Renal pelvis (tissue), 4 donors: ENCODE data around the gene HLF. TPM values are rescaled to one million over a fixed set of nuclear protein-coding genes. Genes with fewer than 3 reads are reported as not detected.

Source experiments
- DNase-seq: peaks from one replicate; pipeline ENCODE4 v3.0.0-alpha.2; 2013
- polyA plus RNA-seq, 3 donors: library from polyadenylated mRNA; unstranded; fragments of 120-200 nt; gene quantifications; one replicate each; pipeline ENCODE4 v1.2.1, GENCODE V29; 2013; ENCODE audit not compliant: insufficient read length in 3 of 3

The HLF gene
- polyA plus RNA-seq, 3 donors, result 2.8 to 7.2 (median 3.5) TPM

DNA sequence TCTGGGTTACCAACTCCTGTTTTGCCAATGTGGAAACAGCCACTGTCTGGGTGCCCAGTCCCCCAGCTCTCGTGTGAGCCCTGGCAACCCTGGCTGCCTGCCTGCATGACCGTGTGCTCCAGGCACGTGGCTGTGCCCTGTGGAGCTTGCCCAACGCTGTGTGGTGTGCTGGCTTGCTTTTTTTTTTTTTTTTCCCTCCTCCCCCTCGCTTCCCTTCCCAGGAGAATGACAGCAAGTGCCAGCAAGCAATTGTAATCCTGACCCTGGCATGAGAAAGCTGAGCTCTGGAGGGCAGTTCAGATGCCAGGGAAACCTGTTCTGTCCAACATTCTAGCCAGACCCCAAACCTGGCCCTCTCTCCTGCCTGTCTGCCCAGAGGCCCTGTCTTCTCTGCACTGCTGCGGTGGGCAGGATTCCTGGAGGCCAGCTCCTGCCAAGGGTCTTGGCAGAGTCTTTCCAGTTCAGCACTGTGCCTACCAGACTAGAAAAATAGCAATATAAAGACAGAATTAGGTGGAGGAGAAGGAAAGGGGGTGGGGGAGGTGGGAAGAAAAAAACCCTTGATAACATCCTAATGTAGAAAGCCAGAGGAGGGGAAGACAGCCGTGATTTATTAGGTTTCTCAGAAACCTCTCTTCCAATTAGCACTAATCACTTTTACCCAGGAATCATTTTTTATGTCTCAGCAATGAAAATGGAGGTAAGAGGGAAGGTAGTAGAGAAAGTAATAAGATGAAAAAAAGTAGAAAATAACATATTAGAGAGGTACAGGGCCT, 9.0 kb downstream of the HLF start:
- DNase-seq, result no peak

DNA sequence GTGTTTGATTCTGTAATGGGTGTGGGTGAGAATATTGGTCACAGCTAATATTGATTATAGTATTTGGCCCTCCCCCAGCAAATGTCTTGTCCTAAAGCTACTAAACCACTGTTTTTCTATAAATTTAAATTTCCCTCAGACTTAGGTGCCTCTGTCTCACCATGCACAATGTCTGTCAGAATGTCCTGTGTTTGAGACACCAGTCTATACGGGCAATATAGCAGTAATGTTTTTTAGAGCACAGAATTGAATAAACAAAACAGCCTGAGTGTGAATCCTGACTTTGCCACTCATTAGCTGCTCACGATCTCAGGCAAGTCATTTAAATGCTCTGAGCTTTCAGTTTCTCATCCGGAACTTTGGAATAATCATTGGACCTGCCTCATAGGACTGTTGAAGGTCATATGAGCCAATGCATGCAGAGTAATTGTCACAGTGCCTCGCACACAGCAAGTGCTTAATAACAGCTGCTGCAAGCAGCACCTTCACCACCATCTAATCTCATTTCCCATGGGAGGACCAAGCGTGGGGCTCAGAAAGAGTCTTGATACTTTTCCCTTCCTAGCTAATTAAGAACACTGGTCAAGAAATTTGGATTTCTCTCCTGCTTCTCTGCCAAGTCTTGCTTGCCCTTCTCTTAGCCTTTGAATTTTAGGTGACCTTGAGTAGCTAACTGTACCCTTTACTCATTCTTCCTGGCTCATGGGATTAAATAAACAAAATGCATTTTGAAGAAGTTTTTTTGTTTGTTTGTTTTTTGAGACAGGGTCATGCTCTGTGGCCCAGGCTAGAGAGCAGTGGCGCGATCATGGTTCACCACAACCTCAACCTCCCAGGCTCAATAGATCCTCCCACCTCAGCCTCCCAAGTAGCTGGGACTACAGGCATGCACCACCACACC, 9.8 kb downstream of the HLF start:
- DNase-seq, result no peak

DNA sequence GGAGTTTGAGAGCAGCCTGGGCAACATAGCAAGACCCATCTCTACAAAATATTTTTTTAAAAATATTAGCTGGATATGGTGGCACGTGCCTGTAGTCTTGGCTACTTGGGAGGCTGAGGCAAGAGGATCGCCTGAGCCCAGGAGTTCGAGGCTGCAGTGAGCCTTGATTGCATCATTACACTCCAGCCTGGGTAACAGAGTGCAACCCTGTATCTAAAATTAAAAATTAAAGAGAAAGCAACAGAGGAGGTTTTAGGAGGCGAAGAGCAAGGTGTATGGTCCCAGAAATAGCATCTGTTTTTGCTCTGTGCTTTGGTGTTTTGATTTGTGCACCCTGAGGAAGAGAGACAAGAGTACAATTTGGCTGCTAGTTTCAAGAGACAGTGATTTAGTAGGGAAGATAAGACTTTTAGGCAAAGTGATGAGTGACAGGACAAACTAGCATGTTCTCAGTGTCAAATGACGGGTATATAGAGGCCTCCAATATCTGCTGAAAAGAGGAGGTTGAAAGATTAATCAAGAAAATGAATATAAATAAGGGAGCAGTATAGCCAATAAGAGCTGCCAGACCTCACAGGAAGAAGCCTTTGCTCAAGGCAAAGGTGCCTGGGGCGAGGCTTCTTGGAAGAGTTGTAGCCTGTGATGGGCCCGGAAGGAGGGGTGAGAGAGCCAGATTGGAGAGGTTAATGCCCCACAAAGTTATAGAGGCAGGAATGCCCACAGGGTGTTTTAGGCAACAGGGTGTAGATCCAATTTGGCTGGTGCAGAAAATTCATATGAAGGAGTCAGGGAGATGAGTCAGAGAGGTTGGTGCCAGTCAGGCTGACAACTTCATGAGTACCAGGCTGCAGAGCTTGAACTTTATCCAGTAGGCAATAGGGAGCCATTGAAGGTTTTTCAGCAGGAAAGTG, 11.4 kb downstream of the HLF start:
- DNase-seq, result no peak

DNA sequence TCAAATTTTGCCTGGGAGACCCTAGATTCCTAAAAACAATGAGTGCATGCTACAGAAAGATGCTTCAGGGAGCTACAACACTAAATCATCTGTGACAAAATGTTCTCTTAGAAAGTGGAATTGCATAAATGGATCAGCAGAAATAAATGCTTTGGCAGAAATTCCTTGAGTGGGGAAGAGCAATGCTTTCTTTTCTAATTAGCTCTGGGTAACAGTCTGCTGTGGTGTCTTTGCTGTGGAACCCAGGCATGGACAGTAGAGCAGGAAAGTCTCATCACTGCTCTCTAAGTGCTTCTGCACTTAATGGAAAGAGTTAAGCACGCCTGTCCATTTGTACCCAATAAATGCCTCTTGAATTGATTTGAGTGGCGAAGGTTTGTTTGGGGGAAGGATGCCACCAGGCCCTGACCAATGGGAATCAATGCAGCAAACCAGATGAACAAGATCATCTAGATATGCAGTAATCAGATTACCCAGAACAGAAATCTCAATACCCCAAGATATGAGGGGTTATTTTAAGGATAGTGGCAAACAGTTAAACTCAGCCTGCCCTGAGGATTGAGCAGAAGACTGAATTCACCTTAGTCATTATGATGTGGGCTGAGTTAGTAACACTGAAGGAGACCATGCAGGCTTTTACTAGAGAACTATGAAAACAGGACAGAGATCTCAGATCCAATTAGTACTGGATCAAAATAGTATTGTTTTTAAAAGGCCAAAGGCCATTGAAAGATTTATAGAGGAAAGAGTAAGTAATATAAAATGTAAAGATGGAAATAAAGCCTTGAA, 13.6 kb downstream of the HLF start:
- no peak for DNase-seq

DNA sequence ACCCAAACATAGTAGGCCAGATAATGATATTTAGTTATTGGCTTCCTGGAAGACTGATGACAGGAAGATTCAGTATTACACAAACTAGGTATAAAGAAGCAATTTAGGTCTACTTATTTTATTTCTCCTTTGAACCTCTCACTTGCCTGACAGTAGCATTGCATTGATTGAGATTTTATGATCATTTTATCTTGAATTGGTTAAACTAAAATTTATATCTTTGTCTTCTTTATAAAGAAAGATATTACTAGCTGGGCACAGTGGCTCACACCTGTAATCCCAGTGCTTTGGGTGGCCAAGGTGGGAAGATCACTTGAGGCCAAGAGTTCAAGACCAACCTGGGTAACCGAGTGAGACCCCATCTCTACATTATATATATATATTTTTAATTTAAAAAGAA, 14.4 kb downstream of the HLF start:
- DNase-seq, result no peak

DNA sequence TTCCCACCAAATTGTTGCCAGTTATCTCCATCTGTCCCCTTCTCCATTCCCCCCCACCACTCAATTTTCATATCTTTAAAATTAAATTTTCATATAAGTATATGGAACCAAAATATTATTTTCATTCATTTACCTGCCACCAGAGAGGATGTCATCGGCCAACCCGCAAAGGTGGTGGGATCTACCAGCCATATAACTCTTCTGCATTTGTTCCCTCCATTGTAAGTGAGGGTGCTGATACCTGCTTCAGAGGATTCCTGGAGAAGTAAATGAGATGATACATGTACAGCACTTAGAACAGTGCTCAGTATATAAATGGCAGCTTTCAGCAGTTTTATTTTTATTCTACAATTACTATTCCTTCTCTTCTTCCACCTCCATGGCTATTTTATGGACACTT, 15.0 kb downstream of the HLF start:
- no peak for DNase-seq

DNA sequence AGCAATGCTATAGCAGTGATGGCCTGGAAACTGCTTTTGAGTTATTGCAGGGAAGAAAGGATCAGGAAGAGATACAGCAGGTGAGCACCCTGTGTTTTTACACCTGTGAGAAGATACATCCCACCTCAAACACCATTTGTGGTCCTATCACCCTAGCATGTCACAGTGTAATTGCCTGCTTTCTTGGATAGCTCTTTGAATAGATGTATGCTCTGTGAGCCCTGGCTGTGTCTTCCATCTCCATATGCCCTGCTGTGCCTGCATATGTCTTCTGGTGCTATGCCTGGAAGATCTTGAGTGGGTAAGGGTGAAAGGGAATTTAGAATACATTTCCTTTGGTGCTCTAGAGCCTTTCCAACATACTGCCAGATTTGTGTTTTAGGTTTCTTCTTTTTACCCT, 15.5 kb downstream of the HLF start:
- DNase-seq, result no peak

DNA sequence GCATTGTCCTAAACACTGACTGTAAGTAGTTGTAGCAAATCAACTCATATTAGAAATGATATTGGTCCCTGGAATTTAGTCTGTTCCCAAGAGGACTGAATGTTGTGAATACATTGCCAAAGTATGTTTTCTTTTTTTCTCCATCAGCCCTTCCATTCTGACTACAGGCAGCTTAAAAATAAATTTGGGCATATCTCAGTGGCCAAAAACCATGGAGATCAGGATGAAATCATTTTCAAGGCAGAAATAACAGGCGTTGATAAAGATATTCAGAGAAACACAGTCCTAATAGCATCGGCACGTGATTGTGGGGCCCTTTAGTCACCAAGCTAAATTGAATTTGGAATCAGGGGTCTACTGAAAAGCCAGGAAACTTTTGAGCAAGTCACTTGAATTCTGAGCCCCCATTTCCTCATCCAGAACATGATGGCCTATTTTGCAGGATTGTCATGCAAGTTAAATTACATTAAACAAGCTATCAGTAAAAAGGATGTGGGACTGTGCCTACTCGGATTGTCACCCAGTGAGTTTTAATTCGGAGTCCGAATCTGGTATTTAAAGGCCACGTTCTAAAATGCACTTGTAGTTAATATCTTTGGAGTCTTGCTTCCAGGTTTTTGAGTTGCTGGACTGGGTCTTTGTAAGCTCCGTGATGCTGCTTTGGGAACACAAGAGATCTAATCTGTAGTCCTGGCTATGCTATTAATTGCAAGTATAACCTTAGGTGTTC, 17.1 kb downstream of the HLF start:
- DNase-seq, result no peak

DNA sequence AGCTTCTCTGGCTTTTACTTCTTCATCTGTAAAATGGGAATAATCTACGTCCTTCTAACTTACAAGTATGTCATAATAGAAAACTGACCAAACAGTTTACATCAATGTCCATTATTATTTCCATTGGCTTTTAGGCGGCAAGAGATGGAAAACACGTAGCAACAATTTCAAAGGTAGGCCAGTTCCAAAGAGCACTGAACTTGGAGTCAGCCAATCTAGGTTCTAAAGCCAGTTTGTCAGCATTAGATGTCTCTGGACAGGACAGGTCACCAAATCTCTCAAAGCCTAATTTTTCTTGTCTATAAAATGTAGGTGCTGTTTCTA, 17.6 kb downstream of the HLF start:
- DNase-seq, result no peak

DNA sequence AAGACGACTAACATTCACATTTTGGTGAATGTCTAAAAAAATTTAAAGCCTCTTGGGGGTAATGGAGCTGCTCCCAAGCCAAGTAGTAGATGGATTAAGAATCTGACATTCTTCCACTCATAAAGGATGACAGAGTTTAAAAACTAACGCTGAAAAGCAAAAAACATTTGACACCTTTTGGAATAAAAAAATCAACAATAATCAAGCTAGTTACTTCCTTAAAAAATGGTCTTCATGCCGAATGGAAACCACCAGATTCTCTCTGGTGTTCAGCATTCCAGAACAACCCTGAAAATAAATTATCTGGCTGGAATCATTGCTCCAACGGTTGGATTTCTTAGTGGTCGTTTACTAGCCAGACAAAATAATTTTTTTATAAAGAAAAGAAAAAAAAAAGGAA, 18.0 kb downstream of the HLF start:
- no peak for DNase-seq

DNA sequence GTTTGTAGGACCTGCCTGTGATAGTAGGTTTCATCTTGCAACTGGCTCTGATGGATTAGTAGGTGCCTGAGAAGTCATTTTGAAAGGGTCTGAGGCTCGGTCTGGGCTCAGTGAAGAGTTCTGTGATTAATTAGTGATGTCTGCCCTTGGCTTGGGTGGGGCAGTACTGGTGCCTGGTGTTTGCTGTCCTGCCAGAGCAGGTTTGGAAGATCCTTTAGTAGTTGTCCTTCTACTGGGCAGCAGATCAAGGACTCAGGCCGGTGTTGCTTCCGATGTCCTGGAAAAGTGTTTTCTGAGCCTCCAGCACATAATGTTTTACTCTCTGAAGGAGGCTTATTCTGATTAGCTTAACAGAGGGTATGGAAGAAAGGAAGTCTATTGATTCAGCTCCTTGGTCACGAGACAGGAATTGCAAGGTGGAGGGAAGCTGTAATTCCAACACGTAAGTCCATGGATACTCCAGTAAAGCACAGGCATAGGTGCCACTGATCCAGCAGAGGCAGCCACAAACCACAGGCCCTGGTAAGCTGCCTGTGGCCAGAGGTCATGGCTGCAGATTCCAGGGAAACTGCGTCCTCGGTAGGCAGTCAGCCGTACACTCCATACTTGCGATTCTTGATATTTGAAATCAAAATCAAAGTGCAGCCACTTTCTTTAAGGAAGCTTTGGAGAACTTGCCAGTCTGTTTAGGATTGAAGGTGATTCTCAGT, 18.7 kb downstream of the HLF start:
- DNase-seq, result no peak

DNA sequence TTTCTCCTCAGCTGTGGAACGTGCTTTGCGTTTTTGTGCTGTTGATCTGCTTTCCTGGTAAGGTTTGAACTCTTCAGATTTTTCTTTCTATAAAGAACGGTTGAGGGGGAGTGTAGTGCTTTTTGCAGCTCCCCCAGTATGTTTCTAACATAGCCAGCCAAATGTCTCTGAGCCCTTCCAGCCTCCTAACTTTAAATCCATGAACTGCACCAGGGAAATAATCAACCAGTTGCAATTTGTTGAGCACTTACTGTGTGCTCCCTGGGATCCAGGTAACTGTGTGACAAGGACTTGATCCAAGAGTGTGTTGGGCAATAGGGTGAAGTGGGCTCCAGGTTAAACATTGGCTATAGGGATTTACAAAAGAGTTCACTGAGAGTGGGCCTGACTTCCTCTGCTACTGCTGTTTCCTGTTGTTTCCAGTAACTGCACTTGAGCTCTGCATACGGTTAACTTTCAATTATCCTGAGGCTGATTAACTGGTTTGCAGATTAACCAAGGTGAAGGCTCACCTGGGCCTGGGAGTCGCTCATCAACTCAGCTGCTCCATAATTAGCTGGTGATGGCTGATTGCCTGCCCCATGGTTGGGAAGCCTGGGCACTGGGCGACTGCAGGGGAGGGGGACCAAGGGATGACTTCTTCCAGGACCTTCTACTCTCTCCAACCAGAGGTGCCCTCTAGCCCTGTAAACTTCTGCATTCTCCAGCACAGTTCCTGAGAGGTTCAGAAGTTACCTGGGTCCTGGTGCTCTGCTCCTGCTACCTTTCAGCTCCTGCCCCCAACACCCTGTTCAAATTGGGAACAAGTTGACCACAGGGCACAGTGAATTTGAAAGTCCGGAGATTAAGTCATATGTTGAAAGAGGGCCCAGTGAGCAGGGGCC, 19.5 kb downstream of the HLF start:
- peak; percentile 65 for DNase-seq

DNA sequence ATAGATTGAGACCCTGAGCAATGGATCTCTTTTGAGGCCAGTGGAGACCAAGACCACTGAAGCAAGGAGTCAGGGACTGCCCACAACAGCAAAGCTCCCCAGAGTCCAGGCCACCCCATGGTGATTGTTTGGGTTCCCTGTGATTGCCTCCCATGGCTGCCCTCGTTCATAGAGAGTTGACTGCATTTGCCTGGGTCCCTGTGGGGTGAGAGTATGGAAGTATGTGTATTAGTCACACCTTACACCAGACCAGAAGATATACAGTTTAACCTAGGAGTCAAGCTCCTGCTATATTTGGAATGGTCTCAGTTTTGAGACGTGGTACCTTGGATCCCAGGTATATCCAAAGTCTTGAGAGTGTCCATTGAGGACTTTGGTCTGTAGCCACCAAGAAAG, 20.2 kb downstream of the HLF start:
- DNase-seq, result no peak

DNA sequence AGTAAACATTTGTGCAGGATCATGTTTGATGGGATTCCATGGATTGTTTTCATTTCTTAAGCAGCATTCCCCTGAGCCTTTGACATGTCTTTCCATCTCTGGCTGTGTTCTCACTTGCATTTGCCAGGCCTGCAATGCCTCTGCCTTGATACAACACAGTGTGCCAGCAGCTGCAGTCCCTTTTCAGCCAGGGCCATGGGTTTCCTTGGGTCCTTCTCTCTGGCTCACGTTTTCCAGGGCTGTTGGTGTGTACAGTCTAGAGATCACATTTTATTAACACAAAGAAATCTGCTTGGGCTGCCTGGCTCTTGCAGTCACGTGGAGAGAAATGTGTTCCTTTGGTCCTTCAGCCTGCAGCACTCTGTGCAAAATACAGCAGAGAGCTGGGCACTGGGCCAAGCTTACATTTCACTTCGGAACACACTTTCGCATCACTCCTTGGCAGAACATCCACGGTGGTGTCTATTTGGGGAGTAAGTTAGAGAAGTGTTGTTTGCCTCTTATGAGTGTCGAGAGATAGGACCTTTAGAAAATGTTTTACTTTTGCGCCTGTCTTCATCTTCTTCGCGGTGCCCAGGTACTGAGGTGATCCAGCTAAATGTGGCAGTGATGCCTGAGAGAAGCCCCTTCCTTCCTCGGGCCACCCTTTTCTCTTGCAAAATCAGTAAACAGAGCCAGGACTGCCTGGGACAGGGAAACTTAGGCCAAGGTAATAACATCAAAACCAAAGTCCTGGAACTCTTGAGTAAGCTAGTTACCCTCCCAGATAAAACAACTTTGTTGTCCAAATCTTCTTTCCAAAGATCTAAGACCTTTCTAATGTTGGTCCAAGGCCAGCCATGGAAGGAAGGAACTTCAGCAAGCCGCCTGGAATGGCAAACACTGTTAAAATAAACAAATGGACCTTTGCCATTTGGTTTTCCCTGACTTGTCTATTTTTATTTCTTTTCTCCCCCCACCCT, 20.9 kb downstream of the HLF start:
- no peak for DNase-seq

DNA sequence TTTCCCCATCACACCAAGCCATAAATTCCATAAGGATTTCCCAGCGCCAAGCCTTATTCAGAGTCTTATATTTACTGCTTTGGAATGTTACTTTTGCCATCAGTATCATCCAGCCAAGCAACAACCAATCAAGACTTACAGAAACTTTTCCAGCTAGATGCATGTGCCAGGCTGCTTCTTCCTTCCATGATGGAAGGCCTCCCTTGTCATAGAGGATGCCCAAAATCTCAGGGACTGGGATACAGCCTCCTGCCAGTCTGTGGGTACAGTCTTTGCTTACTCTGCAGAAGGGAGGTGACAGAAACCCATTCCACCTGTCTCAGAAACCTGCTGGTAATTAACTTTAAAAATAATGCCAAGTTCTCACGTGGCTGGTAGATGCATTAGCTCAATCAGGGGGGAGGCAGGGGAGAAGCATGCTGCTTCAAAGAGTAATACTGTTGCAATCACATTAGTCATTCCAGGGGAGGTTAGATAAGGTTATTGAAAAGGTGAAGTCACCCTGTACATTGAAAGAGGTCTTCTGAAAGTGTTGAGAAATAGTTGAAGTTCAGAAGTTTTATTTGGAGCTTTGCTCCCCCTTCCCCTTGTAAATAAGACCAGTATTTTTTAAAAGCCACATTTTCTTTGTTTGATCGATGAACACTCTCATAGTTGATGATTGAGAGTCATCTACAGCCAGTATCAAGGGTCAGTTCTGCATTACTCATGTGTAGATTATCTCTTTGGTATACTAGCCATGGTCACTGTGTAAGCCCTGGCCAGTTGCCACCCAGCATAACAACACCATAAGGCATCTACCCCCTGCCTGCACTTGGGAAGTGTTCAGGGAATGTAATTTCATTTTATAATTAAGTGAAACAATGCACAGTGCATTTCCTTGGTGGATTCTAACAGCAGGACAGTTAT, 22.2 kb downstream of the HLF start:
- no peak for DNase-seq

DNA sequence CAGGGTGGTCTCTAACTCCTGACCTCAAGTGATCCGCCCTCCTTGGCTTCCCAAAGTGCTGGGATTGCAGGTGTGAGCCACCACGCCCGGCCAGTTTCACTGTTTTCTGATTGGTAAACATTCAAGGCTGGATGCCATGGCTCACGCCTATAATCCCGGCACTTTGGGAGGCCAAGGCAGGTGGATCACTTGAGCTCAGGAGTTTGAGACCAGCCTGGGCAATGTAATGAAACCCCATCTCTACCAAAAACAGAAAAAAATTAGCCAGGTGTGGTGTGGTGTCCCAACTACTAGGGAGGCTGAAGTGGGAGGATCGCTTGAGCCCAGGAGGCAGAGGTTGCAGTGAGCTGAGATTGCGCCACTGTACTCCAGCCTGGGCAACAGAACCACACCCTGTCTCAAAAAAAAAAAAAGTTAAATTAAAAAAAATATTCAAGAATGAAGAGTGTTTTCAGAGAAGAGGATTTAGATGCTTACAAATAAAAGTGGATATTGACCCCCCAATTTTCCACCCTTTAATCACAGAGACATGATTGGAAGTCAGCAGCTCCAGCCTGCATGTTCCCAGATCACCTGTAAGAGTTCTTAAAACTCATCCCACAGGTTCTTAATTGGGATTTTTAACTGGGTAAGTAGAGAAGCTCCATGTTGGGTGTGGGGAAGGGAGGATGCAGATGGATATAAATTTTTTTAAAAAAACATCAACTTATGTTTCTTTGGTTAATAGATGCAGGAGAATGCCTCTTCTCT, 23.8 kb downstream of the HLF start:
- no peak for DNase-seq
